ENCODE data around the gene ECM1.

ECM1 gene

GRCh38 chr1:150545486-150546032, 37.6 kb downstream of the ECM1 start:
- no peak for DNase-seq (ENCODE audit: low read depth)

GRCh38 chr1:150546294-150546937, 38.5 kb downstream of the ECM1 start:
- no peak for DNase-seq (ENCODE audit: low read depth)

GRCh38 chr1:150548324-150548631, 40.4 kb downstream of the ECM1 start:
- no peak for DNase-seq (ENCODE audit: low read depth)

GRCh38 chr1:150548632-150549495, 41.0 kb downstream of the ECM1 start, which contains the start of gene ADAMTSL4:
Gene ADAMTSL4 (plus strand): TSS chr1:150549408. CDS start chr1:150552289, 2,881 bp downstream.
- DNase-seq (ENCODE audit: low read depth), result no peak

DNA sequence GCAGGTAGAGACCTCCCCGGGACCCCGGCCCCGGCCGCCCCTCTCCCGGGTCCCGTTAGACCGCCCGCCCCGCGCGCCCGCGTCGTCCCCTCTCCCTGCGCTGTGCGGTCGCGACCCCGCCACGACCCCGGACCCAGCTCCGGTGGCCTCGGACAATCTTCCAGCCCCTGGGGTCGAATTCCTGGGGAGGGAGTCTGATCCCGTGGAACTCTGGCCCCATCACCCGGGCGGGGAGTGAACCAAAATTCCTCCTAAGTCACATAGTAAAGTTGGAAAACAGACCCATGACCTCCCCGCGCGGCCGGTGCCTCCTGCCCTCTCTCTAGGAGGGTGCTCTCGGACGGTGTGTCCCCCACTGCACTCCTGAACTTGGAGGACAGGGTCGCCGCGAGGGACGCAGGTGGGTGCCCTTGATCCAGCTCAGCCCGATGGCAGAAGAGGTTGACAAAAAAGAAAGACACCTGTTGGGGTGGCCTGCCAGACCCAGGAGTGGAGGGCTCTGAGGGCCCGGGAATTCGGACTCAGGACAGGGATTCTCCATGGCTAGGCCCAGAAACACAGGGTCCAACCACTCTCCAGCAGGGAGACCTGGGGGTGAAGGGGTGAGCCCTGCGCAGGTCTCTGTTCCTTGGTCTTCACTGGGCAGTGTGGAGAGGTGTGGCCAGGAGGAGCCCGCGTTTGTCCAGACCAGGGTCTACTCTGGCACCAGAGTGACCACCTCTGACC, 41.8 kb downstream of the ECM1 start:
- no peak for DNase-seq (ENCODE audit: low read depth)

- no peak for DNase-seq (ENCODE audit: low read depth)
Observed at GRCh38 chr1:150550222-150551050, 42.5 kb downstream of the ECM1 start.

DNA sequence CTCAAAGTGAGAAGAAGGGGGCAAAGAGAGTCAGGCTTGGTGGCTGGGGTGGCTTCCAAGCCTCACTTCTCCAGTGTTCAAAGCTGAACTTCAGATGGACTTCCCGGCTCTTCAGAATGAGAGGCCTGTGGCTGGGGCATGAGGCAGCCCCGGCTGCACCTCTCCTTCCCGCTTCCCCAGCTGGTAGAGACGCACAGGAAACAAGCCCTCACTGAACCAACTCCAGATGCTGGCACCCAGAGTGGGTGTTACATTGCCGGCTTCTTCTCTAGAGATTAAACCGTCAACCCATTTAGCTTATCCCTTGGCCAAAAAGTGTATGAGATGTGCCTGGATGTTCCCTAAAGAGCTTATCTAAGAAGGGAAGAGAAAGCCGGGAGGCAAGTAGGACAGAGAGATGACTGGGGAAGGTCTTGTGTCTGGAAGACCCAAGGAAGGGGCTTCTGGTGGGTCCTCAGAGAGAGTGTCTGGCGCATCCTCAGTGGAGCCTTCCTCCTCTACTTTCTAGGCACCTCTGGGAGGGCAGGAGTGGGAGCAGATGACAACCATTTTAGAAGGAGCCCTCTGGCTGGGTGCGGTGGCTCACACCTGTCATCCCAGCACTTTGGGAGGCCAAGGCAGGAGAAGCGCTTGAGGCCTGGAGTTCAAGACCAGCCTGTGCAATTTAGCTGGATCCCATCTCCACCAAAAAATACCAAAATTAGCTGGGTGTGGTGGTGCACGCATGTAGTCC, 43.3 kb downstream of the ECM1 start:
- no peak for DNase-seq (ENCODE audit: low read depth)

GRCh38 chr1:150551784-150552127, 43.8 kb downstream of the ECM1 start:
- DNase-seq (ENCODE audit: low read depth), result no peak

- no peak for DNase-seq (ENCODE audit: low read depth)
Observed at GRCh38 chr1:150552128-150552910, 44.4 kb downstream of the ECM1 start.

DNA sequence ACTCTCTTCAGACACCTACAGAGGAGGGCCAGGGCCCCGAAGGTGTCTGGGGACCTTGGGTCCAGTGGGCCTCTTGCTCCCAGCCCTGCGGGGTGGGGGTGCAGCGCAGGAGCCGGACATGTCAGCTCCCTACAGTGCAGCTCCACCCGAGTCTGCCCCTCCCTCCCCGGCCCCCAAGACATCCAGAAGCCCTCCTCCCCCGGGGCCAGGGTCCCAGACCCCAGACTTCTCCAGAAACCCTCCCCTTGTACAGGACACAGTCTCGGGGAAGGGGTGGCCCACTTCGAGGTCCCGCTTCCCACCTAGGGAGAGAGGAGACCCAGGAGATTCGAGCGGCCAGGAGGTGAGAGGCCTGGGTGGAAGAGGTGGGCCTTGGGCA, 45.0 kb downstream of the ECM1 start:
- DNase-seq (ENCODE audit: low read depth), result no peak

DNA sequence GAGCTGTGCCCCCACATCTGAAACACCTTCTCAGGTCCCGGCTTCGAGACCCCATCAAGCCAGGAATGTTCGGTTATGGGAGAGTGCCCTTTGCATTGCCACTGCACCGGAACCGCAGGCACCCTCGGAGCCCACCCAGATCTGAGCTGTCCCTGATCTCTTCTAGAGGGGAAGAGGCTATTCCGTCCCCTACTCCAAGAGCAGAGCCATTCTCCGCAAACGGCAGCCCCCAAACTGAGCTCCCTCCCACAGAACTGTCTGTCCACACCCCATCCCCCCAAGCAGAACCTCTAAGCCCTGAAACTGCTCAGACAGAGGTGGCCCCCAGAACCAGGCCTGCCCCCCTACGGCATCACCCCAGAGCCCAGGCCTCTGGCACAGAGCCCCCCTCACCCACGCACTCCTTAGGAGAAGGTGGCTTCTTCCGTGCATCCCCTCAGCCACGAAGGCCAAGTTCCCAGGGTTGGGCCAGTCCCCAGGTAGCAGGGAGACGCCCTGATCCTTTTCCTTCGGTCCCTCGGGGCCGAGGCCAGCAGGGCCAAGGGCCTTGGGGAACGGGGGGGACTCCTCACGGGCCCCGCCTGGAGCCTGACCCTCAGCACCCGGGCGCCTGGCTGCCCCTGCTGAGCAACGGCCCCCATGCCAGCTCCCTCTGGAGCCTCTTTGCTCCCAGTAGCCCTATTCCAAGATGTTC, 45.6 kb downstream of the ECM1 start:
- DNase-seq (ENCODE audit: low read depth), result no peak

GRCh38 chr1:150554086-150554452, 46.2 kb downstream of the ECM1 start:
- DNase-seq (ENCODE audit: low read depth), result no peak

DNA sequence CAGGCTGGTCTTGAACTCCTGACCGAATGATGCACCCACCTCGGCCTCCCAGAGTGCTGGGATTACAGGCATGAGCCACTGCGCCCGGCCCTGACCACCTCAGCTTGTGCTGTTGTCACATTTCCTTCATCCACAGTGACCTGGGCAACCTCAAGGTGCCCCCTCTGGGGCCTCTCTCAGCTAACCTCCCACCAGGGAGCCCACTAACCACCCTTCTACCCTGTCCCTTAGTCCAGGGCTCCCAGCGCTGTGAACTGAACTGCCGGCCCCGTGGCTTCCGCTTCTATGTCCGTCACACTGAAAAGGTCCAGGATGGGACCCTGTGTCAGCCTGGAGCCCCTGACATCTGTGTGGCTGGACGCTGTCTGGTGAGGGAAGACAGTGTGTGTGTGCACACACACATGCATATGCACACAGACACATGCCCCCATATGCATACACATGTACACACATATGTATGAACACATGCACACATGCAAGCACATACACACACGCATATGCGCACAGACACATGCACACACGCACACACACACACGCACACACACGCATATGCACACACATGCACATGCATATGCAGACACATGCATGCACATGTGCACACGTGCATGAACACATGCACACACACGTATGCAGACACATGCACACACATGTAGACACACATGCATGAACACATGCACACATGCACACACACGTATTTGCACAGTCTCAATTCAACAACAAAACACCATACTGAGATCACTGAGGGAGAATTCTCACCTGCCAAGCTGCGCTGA, 47.5 kb downstream of the ECM1 start:
- no peak for DNase-seq (ENCODE audit: low read depth)

- DNase-seq (ENCODE audit: low read depth), result no peak
Observed at GRCh38 chr1:150555971-150556865, 48.3 kb downstream of the ECM1 start.

DNA sequence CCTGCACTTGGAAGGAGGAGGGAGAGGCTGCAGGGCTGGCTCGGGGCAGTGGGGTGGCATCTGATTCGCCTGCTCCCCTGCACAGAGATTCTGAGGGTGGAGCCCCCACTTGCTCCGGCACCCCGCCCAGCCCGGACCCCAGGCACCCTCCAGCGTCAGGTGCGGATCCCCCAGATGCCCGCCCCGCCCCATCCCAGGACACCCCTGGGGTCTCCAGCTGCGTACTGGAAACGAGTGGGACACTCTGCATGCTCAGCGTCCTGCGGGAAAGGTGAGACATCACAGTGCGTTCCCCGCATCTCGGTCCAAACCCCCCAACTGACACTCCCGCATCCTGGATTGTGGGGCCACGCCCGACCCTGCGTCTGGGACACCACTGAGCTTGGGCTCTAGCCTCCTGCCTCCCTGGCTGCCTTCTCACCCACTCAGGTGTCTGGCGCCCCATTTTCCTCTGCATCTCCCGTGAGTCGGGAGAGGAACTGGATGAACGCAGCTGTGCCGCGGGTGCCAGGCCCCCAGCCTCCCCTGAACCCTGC, 49.2 kb downstream of the ECM1 start:
- DNase-seq (ENCODE audit: low read depth), result no peak

- DNase-seq (ENCODE audit: low read depth), result no peak
Observed at GRCh38 chr1:150557813-150558212, 49.9 kb downstream of the ECM1 start.

- no peak for DNase-seq (ENCODE audit: low read depth)
Observed at GRCh38 chr1:150558303-150558704, 50.4 kb downstream of the ECM1 start.

Measured in activated T-helper 1 cell treated with Interleukin-2 at 50 U/mL for 16 hours (primary cell).